Activated T-helper 17 cell treated with anti-CD3 and anti-CD28 coated beads, Interleukin-2, amount 50 U/mL, for 72 hours (primary cell): ENCODE results near the gene INSR. TPM values are rescaled to one million over a fixed set of nuclear protein-coding genes. Genes with fewer than 3 reads are reported as not detected.

ENCODE experiments used
- ATAC-seq: fragments of 150-1000 bp; cut with Tn5 transposase; replicated peaks from 2 replicates; pipeline ENCODE4 v1.10.0; 2021; ENCODE audit warnings: mild to moderate bottlenecking, moderate library complexity
- H3K27ac Mint-ChIP-seq: one replicate; pipeline ENCODE4 v1.8.0; 2022; ENCODE audit warnings: mixed read lengths
- H3K27me3 Mint-ChIP-seq: one replicate; pipeline ENCODE4 v1.8.0; 2022; ENCODE audit warnings: mixed read lengths
- H3K36me3 Mint-ChIP-seq: one replicate; pipeline ENCODE4 v1.8.0; 2022; ENCODE audit warnings: low read depth, mild to moderate bottlenecking, mixed read lengths
- H3K4me1 Mint-ChIP-seq: one replicate; pipeline ENCODE4 v1.8.0; 2022; ENCODE audit warnings: mixed read lengths
- H3K4me3 Mint-ChIP-seq: one replicate; pipeline ENCODE4 v1.8.0; 2022; ENCODE audit warnings: mild to moderate bottlenecking, mixed read lengths
- H3K9me3 Mint-ChIP-seq: one replicate; pipeline ENCODE4 v1.8.0; 2022; ENCODE audit warnings: mixed read lengths
- total RNA-seq, 2 donors: library from RNA; stranded (reverse); gene quantifications; one replicate each; pipeline ENCODE4 v1.2.3, GENCODE V29; 2022

Gene INSR
- 1 to 10 TPM in 1 of 2 donors, under 1 TPM in 1; 0.69 to 5.0 TPM for total RNA-seq

GRCh38 chr19:7293762-7294557 is at the start of gene INSR:
Gene INSR (minus strand): TSS chr19:7294414. CDS start chr19:7293891, 523 bp downstream.
- Mint-ChIP-seq H3K4me3 (peak within 1 kb of the TSS; percentile 71), H3K4me1 (peaks cover 7% of the 10 kb centered on the region), H3K9me3 (no peaks in the 10 kb centered on the region), H3K27ac (no peak within 1 kb of the TSS), H3K36me3 (no peaks in the 10 kb centered on the region), H3K27me3 (peaks cover 27% of the 10 kb centered on the region)
- ATAC-seq: peak; percentile 94

- H3K4me1 Mint-ChIP-seq: peaks cover 30% of the 10 kb centered on the region
- no peak overlapping the region for H3K27ac Mint-ChIP-seq
- no peaks in the 10 kb centered on the region for H3K27me3 Mint-ChIP-seq
- H3K36me3 Mint-ChIP-seq: no peaks in the 10 kb centered on the region
- no peak overlapping the region for H3K4me3 Mint-ChIP-seq
- ATAC-seq: no peak
- no peaks in the 10 kb centered on the region for H3K9me3 Mint-ChIP-seq
Measured at GRCh38 chr19:7342143-7342542, 47.9 kb upstream of the INSR start.

DNA sequence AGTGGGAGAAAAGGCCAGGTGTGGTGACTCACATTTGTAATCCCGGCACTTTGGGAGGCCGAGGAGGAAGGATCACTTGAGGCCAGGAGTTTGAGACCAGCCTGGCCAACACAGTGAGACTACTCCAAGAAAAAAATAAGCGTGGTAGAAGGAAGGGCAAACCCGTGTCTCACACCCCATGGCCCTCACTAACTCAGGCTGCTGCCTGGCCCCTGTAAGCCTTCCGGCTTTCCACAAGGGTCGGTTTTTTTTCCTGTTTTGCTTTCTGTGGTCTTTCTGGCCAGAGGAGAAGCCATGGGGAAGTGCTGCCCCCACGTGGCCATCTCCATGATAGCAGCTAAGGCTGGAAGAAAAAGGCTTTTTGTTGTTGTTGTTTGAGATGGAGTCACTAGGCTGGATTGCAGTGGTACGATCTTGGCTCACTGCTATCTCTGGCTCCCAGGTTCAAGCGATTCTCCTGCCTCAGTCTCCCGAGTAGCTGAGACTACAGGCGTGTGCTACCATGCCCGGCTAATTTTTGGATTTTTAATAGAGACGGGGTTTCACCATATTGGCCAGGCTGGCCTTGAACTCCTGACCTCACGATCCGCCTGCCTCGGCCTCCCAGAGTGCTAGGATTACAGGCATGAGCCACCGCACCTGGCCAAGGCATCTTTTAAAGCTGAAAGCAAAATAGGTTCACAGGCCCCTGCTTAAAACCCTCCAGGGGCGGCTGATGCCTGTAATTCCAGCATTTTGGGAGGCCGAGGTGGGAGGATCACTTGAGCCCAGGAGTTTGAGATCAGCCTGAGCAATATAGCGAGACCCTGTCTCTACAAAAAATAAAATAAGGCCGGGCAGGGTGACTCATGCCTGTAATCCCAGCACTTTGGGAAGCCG is 47.0 kb upstream of the INSR start:
- Mint-ChIP-seq H3K9me3 (no peaks in the 10 kb centered on the region), H3K27me3 (no peaks in the 10 kb centered on the region), H3K36me3 (no peaks in the 10 kb centered on the region), H3K27ac (peak overlapping the region; percentile 57), H3K4me3 (peak overlapping the region; percentile 36), H3K4me1 (peaks cover 28% of the 10 kb centered on the region)
- no peak for ATAC-seq

- H3K9me3 Mint-ChIP-seq: no peaks in the 10 kb centered on the region
- H3K27me3 Mint-ChIP-seq: no peaks in the 10 kb centered on the region
- H3K4me1 Mint-ChIP-seq: peaks cover 17% of the 10 kb centered on the region
Measured at GRCh38 chr19:7337380-7338194, 43.4 kb upstream of the INSR start.

GRCh38 chr19:7336321-7336973 is 42.2 kb upstream of the INSR start:
- no peaks in the 10 kb centered on the region for H3K36me3 Mint-ChIP-seq
- ATAC-seq: no peak
- H3K4me1 Mint-ChIP-seq: peaks cover 17% of the 10 kb centered on the region
- H3K4me3 Mint-ChIP-seq: no peak overlapping the region
- no peak overlapping the region for H3K27ac Mint-ChIP-seq
- H3K9me3 Mint-ChIP-seq: no peaks in the 10 kb centered on the region
- H3K27me3 Mint-ChIP-seq: no peaks in the 10 kb centered on the region

More at GRCh38 chr19:7337380-7338194, 43.4 kb upstream of the INSR start:
- peak; percentile 97 for ATAC-seq
- Mint-ChIP-seq H3K27ac (no peak overlapping the region), H3K4me3 (peak overlapping the region; percentile 31), H3K36me3 (no peaks in the 10 kb centered on the region)

GRCh38 chr19:7333198-7334118 is 39.2 kb upstream of the INSR start:
- no peaks in the 10 kb centered on the region for H3K9me3 Mint-ChIP-seq
- no peak overlapping the region for H3K27ac Mint-ChIP-seq
- H3K36me3 Mint-ChIP-seq: no peaks in the 10 kb centered on the region
- peaks cover 13% of the 10 kb centered on the region for H3K4me1 Mint-ChIP-seq
- no peaks in the 10 kb centered on the region for H3K27me3 Mint-ChIP-seq
- ATAC-seq: no peak
- no peak overlapping the region for H3K4me3 Mint-ChIP-seq

GRCh38 chr19:7331446-7331845 is 37.2 kb upstream of the INSR start:
- no peaks in the 10 kb centered on the region for H3K36me3 Mint-ChIP-seq
- H3K9me3 Mint-ChIP-seq: no peaks in the 10 kb centered on the region
- no peak overlapping the region for H3K27ac Mint-ChIP-seq
- no peaks in the 10 kb centered on the region for H3K4me1 Mint-ChIP-seq
- ATAC-seq: no peak
- no peaks in the 10 kb centered on the region for H3K27me3 Mint-ChIP-seq
- H3K4me3 Mint-ChIP-seq: no peak overlapping the region

DNA sequence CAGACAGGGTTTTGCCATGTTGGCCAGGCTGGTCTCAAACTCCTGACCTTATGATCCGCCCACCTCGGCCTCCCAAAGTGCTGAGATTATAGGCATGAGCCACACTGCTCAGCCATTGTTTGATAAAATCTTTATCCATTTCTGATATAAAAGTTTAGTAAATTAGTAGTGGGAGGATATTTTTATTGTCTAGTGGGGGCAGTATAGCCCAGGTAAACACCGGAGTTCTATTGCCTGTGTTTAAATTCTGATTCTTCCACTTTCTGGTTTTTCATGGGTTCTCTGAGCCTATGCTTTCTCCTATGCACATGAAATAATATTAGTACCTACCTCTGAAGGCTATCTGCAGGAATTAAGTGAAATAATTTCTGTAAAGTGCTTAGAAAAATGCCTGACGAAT is 34.4 kb upstream of the INSR start:
- ATAC-seq: no peak
- no peaks in the 10 kb centered on the region for H3K4me1 Mint-ChIP-seq
- H3K36me3 Mint-ChIP-seq: no peaks in the 10 kb centered on the region
- no peaks in the 10 kb centered on the region for H3K27me3 Mint-ChIP-seq
- H3K9me3 Mint-ChIP-seq: no peaks in the 10 kb centered on the region
- no peak overlapping the region for H3K4me3 Mint-ChIP-seq
- H3K27ac Mint-ChIP-seq: no peak overlapping the region

DNA sequence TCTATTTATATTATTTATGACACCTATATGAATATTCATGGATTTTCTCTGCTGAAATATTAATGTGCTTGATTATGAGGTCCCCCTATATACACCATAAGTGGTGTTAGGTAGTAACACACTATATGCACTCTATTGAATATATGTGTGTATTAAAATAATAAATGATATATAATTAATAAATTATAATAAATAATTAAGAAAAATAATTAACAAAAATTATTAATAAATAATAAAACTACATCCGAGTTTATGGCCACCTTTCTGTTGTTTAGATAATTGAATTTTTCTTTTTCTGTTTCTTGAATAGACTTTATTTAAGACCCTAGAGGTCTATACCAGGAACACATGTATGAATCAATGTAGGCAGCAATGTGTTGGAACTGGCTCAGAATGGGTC is 33.6 kb upstream of the INSR start:
- H3K27me3 Mint-ChIP-seq: no peaks in the 10 kb centered on the region
- no peak overlapping the region for H3K4me3 Mint-ChIP-seq
- no peaks in the 10 kb centered on the region for H3K36me3 Mint-ChIP-seq
- H3K27ac Mint-ChIP-seq: no peak overlapping the region
- H3K9me3 Mint-ChIP-seq: no peaks in the 10 kb centered on the region
- no peaks in the 10 kb centered on the region for H3K4me1 Mint-ChIP-seq
- no peak for ATAC-seq

GRCh38 chr19:7326105-7326877 is 32.1 kb upstream of the INSR start:
- H3K27ac Mint-ChIP-seq: no peak overlapping the region
- H3K27me3 Mint-ChIP-seq: no peaks in the 10 kb centered on the region
- ATAC-seq: no peak
- H3K4me3 Mint-ChIP-seq: no peak overlapping the region
- no peaks in the 10 kb centered on the region for H3K9me3 Mint-ChIP-seq
- no peaks in the 10 kb centered on the region for H3K4me1 Mint-ChIP-seq
- no peaks in the 10 kb centered on the region for H3K36me3 Mint-ChIP-seq

DNA sequence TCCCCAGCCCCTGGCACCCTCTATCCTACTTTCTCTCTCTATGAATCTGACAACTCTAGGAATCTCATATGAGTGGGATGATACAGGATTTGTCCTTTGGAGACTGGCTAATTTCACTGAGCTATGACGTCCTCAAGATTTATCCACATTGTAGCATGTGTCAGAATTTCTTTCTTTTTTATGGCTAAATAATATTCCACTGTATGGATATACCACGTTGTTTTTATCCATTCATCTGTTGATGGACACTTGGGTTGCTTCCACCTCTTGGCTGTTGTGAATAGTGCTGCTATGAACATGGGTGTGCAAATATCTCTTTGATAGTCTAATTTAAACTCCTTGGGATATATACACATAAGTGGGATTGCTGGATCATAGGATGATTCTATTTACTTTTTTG is 24.0 kb upstream of the INSR start:
- no peak for ATAC-seq
- Mint-ChIP-seq H3K9me3 (peaks cover 5% of the 10 kb centered on the region), H3K27ac (no peak overlapping the region), H3K4me3 (no peak overlapping the region), H3K27me3 (peaks cover 4% of the 10 kb centered on the region), H3K36me3 (no peaks in the 10 kb centered on the region), H3K4me1 (no peaks in the 10 kb centered on the region)

DNA sequence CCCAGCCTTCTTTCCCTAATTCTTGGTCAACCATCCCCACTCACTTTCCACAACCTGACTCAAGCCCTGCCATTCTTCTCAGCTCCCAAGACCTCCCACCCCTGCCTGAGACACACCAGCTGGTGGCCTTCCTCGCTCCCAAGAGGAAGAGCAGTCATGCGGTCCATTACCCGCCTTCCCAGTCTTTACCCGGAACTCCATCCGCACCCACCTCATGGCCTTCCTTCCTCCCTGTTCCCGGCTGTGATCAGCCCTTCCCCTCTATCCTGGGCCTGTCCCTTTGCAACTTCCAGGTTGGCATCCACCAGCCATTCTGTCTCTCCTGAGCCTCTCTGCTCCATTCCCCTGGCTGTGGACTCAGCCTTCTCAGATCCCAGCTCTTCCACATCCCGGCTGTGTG is 18.6 kb upstream of the INSR start:
- H3K9me3 Mint-ChIP-seq: no peaks in the 10 kb centered on the region
- no peak overlapping the region for H3K4me3 Mint-ChIP-seq
- no peaks in the 10 kb centered on the region for H3K27me3 Mint-ChIP-seq
- no peak overlapping the region for H3K27ac Mint-ChIP-seq
- no peak for ATAC-seq
- H3K4me1 Mint-ChIP-seq: no peaks in the 10 kb centered on the region
- no peaks in the 10 kb centered on the region for H3K36me3 Mint-ChIP-seq
